ENCODE results near the gene MDM2. TPM values are rescaled to one million over a fixed set of nuclear protein-coding genes. Genes with fewer than 3 reads are reported as not detected.

MDM2 gene
- polyA plus RNA-seq, 1 donor from 2014 or later = 19.6 TPM

DNA sequence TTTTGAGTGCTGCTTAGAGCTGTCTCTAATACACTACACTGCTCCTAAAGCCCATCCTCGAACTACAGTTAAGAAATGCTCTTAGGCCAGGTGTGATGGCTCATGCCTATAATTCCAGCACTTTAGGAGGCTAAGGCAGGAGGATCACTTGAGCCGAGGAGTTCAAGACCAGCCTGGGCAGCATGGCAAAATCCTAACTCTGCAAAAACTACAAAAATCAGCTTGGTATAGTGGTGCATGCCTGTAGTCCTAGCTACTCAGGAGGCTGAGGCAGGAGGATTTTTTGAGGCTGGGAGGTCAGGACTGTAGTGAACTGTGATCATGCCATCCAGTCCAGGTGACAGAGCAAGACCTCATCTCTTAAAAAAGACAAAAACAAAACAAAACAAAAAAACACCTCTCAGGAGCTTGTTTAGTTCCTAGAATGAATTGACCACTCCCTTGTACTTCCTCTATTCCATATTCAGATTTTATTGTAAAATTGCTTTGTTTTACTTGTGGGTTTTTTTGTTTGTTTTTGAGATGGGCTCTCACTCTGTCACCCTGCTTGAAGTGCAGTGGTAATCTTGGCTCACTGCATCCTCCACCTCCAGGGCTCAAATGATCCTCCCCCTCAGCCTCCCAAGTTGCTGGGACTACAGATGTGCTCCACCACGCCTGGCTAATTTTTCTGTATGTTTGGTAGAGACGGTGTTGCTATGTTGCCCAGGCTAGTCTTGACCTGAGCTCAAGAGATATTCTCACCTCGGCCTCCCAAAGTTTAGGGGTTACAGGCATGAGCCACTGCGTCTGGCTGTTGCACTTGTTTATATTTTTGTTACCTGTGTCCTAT, 13.6 kb downstream of the MDM2 start:
- no peaks in the 10 kb centered on the region for H3K27me3 Mint-ChIP-seq
- peak overlapping the region; percentile 74 to 89 (median 86) for H3K27ac Mint-ChIP-seq
- H3K4me1 Mint-ChIP-seq = peaks cover 8 to 16% (median 16%) of the 10 kb centered on the region in 3 donors
- peaks cover 6% of the 10 kb centered on the region for H3K36me3 Mint-ChIP-seq
- H3K9me3 Mint-ChIP-seq = no peaks in the 10 kb centered on the region
- H3K4me3 Mint-ChIP-seq = peak overlapping the region in 1 of 4 donors; percentile 35

DNA sequence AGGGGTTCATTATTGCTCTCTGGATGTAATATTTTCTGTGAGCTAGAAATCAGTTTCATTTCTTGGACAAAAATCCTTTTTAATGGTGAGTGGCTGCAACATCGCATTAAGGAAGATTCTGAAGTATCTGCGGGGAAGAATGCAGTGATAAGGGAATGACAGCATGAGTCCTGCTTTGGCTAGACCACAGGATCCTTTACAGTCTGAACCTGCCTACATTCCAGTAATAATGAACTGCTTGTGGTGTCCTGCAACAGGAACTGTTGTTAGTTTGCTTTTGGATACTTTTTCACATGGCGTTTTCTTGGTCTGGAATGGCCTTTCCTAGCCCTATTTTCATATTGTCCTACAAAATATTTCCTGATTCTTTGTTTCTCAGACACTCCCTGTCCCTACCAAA, 15.7 kb downstream of the MDM2 start:
- Mint-ChIP-seq H3K27me3 (no peaks in the 10 kb centered on the region), H3K27ac (peak overlapping the region in 2 of 3 donors; percentile 21 to 74), H3K9me3 (no peaks in the 10 kb centered on the region), H3K4me1 (peaks cover 8 to 19% (median 16%) of the 10 kb centered on the region in 3 donors), H3K36me3 (peaks cover 6% of the 10 kb centered on the region), H3K4me3 (no peak overlapping the region)

DNA sequence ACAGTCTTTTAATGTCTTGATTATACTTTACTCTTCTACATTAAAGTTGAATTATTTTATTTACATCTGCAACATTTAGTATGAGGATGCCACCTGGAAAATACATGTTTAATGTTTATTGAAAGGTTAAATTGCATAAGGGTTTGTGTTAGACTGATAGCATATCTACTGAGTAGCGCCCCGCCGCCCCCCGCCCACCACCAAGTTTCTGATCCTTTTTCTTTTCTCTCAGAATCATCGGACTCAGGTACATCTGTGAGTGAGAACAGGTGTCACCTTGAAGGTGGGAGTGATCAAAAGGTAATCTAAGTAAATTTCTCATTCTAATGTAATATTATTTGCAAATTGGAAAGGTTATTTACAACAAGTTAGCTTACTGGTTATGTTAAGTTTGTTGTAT, 16.2 kb downstream of the MDM2 start:
- H3K36me3 Mint-ChIP-seq = peaks cover 5% of the 10 kb centered on the region
- H3K4me3 Mint-ChIP-seq = no peak overlapping the region
- H3K27ac Mint-ChIP-seq = peak overlapping the region in 2 of 3 donors; percentile 21 to 74
- no peaks in the 10 kb centered on the region for H3K9me3 Mint-ChIP-seq
- no peaks in the 10 kb centered on the region for H3K27me3 Mint-ChIP-seq
- H3K4me1 Mint-ChIP-seq = peaks cover 8 to 18% (median 16%) of the 10 kb centered on the region in 3 donors

DNA sequence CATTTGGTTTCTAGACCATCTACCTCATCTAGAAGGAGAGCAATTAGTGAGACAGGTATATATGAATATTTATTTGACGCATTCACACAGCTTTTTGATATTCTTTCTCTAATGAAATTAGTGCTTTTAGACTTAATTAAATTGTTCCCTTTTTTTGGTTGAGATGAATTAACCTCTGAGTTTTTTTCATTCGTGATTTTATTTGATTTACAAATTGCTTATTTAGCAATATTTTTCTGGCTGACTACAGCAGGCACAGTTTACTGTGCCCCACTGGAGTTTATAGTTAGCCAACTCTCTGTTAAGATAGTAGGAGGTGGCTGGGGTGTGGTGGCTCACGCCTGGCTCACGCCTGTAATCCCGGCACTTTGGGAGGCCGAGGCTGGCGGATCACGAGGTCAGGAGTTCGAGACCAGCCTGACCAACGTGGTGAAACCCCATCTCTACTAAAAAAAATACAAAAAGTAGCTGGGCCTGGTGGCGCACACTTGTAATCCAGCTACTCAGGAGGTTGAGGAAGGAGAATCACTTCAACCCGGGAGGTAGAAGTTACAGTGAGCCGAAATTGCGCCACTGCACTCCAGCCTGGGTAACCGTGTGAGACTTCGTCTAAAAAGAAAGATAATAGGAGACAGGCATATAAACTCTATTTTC, 16.7 kb downstream of the MDM2 start:
- Mint-ChIP-seq H3K27ac (peak overlapping the region in 2 of 3 donors; percentile 16 to 21), H3K4me3 (no peak overlapping the region), H3K4me1 (peaks cover 8 to 16% (median 16%) of the 10 kb centered on the region in 3 donors), H3K9me3 (no peaks in the 10 kb centered on the region), H3K27me3 (no peaks in the 10 kb centered on the region), H3K36me3 (peaks cover 3% of the 10 kb centered on the region)

DNA sequence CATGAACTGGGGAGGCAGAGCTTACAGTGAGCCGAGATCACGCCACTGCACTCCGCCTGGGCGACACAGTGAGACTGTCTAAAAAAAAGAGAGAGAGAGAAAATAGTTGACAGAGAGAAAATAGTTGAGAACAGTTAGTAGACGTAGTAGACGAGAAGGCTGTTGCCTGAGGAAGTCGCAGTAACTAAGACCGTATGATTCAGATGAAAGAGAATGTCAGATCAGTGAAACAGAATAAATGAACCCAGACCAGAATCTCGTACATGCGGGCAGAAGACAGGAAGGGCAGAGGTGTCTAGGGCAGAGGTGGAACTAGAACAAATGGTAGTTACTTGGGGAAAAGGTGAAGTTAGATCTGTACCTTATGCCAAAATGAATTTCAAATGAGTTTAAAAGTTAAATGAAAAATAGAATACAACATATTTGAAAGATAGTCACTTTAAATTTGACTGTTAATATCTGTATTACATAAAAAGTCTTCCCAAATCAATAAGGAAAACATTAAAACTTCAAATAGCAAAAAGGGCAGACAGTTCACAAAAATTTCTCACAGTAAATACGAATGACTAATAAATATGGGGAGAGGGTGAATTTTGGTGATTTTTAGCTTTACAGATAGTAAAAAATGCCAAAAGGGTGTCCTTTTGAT, 17.7 kb downstream of the MDM2 start:
- Mint-ChIP-seq H3K27ac (no peak overlapping the region), H3K4me1 (peaks cover 11 to 18% (median 15%) of the 10 kb centered on the region in 3 donors), H3K4me3 (no peak overlapping the region), H3K9me3 (no peaks in the 10 kb centered on the region), H3K36me3 (peaks cover 5% of the 10 kb centered on the region), H3K27me3 (no peaks in the 10 kb centered on the region)

DNA sequence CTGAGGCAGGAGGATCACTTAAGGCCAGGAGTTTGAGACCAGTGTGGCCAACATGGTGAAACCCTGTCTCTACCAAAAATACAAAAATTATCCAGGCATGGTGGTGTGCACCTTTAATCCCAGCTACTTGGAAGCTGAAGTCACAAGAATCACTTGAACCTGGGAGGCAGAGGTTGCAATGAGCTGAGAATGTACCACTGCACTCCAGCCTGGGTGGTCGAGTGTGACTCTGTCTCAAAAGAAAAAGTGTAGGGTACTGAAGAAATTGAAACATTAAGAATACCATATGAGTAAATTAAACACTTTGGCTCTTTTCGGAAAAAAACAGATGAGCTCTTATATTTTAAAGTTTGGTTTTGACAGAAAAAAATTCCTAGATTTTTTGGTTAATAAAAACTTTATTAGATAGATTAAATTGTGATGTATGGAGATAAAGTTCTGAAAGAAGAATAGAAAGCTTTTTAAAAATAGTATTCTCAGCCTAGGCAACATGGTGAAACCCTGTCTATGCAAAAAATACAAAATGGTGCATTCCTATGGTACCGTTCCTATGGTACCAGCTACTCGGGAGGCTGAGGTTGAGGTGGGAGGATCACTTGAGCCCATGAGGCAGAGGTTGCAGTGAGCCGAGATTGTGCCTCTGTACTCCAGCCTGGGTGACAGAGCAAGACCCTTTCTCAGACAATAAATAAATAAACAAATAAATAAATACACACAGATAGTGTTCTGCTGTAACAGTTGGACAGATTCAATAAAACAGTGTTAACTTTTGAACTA, 20.1 kb downstream of the MDM2 start:
- H3K36me3 Mint-ChIP-seq = peaks cover 5% of the 10 kb centered on the region

DNA sequence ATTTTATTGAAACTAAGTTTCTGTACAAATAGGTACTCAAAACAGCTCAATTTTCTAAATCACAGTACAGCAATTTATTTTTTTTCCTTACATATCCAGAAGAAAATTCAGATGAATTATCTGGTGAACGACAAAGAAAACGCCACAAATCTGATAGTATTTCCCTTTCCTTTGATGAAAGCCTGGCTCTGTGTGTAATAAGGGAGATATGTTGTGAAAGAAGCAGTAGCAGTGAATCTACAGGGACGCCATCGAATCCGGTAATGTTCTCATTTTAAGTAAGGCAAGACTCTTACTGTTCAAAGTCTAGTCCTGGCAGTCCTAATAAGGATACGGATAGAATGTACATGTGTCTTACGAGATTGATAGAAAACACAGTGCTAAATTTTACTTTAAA, 20.7 kb downstream of the MDM2 start:
- Mint-ChIP-seq H3K9me3 (no peaks in the 10 kb centered on the region), H3K27ac (no peak overlapping the region), H3K27me3 (no peaks in the 10 kb centered on the region), H3K4me1 (peaks cover 5 to 7% (median 7%) of the 10 kb centered on the region in 3 donors), H3K4me3 (no peak overlapping the region), H3K36me3 (peaks cover 5% of the 10 kb centered on the region)

More for the DNA sequence above, 20.1 kb downstream of the MDM2 start:
- no peaks in the 10 kb centered on the region for H3K9me3 Mint-ChIP-seq
- no peak overlapping the region for H3K27ac Mint-ChIP-seq
- no peaks in the 10 kb centered on the region for H3K27me3 Mint-ChIP-seq
- peaks cover 5 to 12% (median 7%) of the 10 kb centered on the region in 3 donors for H3K4me1 Mint-ChIP-seq
- no peak overlapping the region for H3K4me3 Mint-ChIP-seq

DNA sequence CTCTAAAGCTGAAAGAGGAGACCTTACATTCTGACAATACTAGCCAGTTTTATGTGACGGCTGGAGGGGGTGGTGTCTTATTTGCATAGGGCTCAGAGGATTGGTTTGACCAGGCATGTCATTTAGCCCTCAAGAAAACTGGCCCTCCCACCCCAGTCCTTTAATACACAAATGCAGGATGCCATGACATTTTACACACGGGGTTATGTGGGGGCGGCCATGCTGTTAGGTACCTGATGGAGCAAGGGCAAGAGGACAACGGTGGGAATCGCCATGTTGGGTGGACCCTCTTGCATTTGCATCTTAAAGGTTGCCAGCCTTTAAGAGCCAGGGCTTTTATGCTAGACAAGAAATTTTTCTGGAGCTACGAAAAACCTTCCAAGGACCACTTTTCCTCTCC, 23.3 kb downstream of the MDM2 start:
- Mint-ChIP-seq H3K4me3 (no peak overlapping the region), H3K27me3 (no peaks in the 10 kb centered on the region), H3K4me1 (peaks cover 5 to 11% (median 9%) of the 10 kb centered on the region in 3 donors), H3K36me3 (peaks cover 5% of the 10 kb centered on the region), H3K27ac (no peak overlapping the region), H3K9me3 (no peaks in the 10 kb centered on the region)

DNA sequence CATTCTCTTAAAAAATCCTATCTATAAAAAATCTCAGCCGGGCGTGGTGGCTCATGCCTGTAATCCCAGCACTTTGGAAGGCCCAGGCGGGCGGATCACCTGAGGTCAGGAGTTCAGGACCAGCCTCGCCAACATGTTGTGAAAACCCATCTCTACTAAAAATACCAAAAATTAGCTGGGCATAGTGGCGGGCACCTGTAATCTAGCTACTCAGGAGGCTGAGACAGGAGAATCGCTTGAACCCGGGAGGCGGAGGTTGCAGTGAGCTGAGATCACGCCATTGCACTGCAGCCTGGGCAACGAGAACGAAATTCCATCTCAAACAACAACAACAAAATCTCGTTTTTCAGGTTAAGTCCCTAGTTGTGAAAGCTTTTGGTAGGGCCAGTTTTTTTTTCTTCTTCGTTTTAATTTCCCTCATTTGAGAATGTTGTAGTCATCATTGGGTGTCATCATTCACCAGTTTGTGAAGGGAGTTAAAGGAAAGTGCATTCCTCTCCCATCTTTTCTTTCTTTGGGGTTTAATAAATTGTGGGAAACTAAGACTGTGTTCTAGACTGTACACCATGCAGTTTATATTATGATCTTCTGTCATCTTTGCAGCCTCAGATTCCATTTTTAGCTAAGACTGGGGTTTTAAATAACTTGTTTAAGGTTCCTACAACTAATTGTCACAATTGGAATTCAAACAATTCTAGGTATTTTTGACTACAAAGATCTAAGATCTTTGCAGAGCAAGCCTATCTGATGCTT, 23.9 kb downstream of the MDM2 start:
- peaks cover 5% of the 10 kb centered on the region for H3K36me3 Mint-ChIP-seq
- H3K4me3 Mint-ChIP-seq = no peak overlapping the region
- H3K27me3 Mint-ChIP-seq = no peaks in the 10 kb centered on the region
- no peak overlapping the region for H3K27ac Mint-ChIP-seq
- H3K9me3 Mint-ChIP-seq = no peaks in the 10 kb centered on the region
- peaks cover 7 to 11% (median 9%) of the 10 kb centered on the region in 3 donors for H3K4me1 Mint-ChIP-seq

DNA sequence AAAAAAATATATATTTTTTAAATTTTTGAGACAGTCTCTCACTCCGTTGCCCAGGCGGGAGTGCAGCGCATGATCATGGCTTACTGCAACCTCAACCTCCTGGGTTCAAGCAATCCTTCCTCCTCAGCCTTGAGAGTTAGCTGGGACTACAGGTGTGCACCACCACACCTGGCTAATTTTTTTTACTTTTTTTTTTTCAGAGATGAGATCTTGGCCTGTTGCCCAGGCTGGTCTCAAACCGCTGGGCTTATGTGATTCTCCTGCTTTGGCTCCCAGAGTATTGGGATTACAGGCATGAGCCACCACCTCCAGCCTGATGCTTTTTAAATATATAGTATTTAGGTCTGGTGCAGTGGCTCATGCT, 24.5 kb downstream of the MDM2 start:
- Mint-ChIP-seq H3K4me1 (peaks cover 6 to 11% (median 7%) of the 10 kb centered on the region in 3 donors), H3K9me3 (no peaks in the 10 kb centered on the region), H3K4me3 (no peak overlapping the region), H3K36me3 (peaks cover 5% of the 10 kb centered on the region), H3K27ac (no peak overlapping the region), H3K27me3 (no peaks in the 10 kb centered on the region)

DNA sequence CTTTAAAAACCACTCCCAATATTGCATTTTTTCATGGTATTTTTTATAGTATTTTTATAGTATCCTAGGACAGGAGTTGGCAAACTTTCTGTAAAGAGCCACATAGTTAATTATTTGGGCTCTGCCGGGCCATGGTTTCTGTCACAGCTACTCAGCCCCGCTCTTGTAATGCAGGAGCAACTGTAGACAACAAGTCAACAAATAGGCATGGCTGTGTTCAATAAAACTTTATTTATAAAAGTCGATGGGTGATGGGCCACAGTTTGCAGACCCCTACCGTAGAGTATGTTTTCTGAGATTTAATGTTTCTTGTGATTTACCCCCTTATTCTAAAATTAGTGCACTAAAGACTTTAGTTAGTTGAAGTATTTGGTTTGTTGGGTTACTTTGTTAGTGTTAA, 25.5 kb downstream of the MDM2 start:
- peak overlapping the region in 1 of 3 donors; percentile 63 for H3K27ac Mint-ChIP-seq
- H3K27me3 Mint-ChIP-seq = no peaks in the 10 kb centered on the region
- H3K4me1 Mint-ChIP-seq = peaks cover 6 to 11% (median 7%) of the 10 kb centered on the region in 3 donors
- H3K4me3 Mint-ChIP-seq = no peak overlapping the region
- no peaks in the 10 kb centered on the region for H3K9me3 Mint-ChIP-seq
- peaks cover 5% of the 10 kb centered on the region for H3K36me3 Mint-ChIP-seq

DNA sequence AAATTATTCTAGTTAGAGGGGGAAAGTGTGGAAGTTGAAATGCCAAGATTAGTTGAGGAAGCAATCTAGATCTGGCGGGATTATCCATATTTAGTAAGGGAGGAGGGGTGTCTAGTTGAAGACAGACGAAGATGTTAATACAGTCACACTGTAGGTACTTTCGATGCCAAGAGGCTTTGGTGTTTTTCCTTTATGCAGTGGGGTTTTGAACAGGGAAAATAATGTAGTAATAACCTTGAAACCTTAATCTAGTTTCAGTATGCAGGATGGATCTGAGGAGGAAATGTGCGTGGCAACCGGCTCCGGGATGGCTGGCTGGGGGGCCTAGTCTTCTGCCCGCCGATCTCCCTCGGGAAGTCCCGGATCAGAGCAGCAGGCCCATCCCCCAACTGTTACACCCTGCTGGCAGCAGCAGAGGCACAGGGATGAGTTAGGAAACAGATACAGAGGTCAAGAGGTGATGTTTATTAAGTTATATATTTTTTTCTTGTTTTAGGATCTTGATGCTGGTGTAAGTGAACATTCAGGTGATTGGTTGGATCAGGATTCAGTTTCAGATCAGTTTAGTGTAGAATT, 27.4 kb downstream of the MDM2 start:
- peak overlapping the region in 1 of 3 donors; percentile 76 for H3K27ac Mint-ChIP-seq

DNA sequence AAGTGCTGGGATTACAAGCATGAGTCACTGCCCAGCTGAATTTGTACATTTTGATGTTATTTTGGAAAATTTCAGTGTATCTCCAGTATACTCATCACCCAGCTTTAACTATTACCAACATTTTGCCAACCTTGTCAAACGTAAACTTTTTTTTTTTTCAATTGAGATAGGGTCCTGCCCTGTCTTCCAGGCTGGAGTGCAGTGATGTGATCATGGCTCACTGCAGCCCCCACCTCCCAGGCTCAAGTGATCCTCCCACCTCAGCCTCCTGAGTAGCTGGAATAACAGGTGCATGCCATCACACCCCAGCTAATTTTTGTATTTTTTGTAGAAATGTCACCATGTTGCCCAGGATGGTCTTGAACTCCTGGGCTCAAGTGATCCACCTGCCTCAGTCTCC, 29.2 kb downstream of the MDM2 start:
- Mint-ChIP-seq H3K36me3 (peaks cover 2% of the 10 kb centered on the region), H3K4me3 (no peak overlapping the region), H3K27me3 (no peaks in the 10 kb centered on the region), H3K4me1 (peaks cover 2 to 4% (median 2%) of the 10 kb centered on the region in 3 donors), H3K9me3 (no peaks in the 10 kb centered on the region), H3K27ac (no peak overlapping the region)

More for the DNA sequence above, 27.4 kb downstream of the MDM2 start:
- H3K27me3 Mint-ChIP-seq = no peaks in the 10 kb centered on the region
- peaks cover 2 to 5% (median 2%) of the 10 kb centered on the region in 3 donors for H3K4me1 Mint-ChIP-seq
- peaks cover 2% of the 10 kb centered on the region for H3K36me3 Mint-ChIP-seq
- no peak overlapping the region for H3K4me3 Mint-ChIP-seq
- no peaks in the 10 kb centered on the region for H3K9me3 Mint-ChIP-seq
